Measurements from ENCODE around the gene FRY. TPM values are rescaled to one million over a fixed set of nuclear protein-coding genes. Genes with fewer than 3 reads are reported as not detected.
"Not testable (repeated sequence)": the region's sequence is repeated elsewhere in the genome, so short reads cannot be mapped to it uniquely, and the experiment has no call there.

FRY gene
- 10 to 100 TPM; 32.0 to 45.4 TPM for total RNA-seq

DNA sequence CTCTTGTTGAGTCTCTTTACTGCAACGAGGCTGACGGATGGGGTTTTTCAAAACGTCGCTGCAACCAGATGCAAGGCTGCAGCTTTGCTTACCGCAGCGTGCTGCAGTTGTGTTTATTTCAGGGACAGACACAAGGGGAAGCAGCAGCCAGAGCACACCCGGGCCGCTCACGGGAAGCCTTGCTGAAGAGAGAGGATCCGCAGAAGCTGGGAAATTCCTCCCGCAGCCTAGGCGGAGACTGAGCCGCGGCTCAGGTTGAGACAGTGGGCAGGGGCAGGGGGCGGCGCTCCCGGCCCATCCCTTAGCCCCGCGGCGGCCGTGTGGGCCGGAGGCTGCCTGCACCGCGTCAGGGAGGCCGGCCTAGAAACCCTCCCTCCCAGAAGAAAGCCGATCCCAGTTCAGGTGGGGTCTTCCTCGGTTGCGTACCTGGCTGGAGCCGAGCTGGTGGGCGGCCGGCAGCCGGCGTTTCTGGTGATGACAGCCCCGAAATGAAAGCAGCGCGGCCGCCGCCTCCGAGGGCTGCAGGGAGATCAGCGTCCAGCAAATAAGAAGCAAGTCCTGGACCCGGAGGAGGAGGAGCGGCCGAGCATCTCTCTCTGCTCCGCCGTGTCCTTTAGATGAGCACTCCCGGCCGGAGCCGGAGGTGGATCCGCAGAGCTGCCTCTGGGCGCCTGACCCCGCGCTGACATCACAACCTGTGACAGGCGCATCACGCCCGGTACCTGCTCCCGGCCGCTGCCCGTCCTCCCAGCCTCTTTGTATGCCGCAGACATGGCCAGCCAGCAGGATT lies at the start of gene FRY:
TSS of gene FRY (plus strand) at position 750 of the 790 bp plus-strand sequence. CDS start at position 772, 22 bp downstream.
- peak in 2 of 3 donors; percentile 50 for TF ChIP-seq POLR2A (IDR thresholded peaks at IDR 0.05)
- TF ChIP-seq, protein P1, sequence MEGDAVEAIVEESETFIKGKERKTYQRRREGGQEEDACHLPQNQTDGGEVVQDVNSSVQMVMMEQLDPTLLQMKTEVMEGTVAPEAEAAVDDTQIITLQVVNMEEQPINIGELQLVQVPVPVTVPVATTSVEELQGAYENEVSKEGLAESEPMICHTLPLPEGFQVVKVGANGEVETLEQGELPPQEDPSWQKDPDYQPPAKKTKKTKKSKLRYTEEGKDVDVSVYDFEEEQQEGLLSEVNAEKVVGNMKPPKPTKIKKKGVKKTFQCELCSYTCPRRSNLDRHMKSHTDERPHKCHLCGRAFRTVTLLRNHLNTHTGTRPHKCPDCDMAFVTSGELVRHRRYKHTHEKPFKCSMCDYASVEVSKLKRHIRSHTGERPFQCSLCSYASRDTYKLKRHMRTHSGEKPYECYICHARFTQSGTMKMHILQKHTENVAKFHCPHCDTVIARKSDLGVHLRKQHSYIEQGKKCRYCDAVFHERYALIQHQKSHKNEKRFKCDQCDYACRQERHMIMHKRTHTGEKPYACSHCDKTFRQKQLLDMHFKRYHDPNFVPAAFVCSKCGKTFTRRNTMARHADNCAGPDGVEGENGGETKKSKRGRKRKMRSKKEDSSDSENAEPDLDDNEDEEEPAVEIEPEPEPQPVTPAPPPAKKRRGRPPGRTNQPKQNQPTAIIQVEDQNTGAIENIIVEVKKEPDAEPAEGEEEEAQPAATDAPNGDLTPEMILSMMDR (IDR thresholded peaks at IDR 0.05): no peak
- WGBS, 2 donors: 30 to 46% methylated on average over 41 to 58 of the region's 59 CpGs
- ATAC-seq (peak; percentile 71), DNase-seq (peak; percentile 40 to 69 (median 59))
- H3K4me1 ChIP-seq: peaks cover 31% of the 10 kb centered on the region
- intact Hi-C loops (cut with DNase I): no loop called here
- peak within 1 kb of the TSS; percentile 27 to 84 (median 81) for H3K27ac ChIP-seq
- no peaks in the 10 kb centered on the region for H3K9me3 ChIP-seq
- no peaks in the 10 kb centered on the region for H3K27me3 ChIP-seq
- H3K4me3 ChIP-seq: peak within 1 kb of the TSS in 1 of 2 donors; percentile 28
- no peaks in the 10 kb centered on the region for H3K36me3 ChIP-seq (replicated peaks in 1 of 2; ENCODE audit: insufficient read depth in 1 of 2, low read depth in 2 of 2)

DNA sequence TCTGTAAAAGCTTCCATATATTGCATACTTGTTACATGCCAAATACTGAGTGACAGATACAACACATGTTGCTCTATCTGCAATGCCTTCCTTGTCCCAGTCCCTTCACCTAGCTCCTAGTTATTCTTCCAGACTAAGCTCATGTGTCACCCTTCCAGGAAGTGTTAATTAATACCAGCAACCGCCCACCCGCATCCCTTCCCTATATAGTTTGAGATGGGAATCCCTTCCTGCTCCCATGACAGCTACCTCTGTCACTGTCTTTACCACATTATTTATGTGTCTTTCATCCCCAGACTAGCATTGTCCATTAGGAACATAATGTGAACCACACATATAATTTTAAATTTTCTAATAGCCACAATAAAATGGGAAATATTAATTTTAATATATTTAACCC lies 49.5 kb upstream of the FRY start:
- H3K36me3 ChIP-seq (replicated peaks in 1 of 2; ENCODE audit: insufficient read depth in 1 of 2, low read depth in 2 of 2): no peaks in the 10 kb centered on the region
- peak overlapping the region in 1 of 4 donors; percentile 25 for H3K27ac ChIP-seq
- intact Hi-C loops (cut with DNase I): no loop called here
- WGBS, 2 donors: 93 to 95% methylated on average over 2 of the region's 2 CpGs
- H3K4me3 ChIP-seq: no peak overlapping the region
- peaks cover 26% of the 10 kb centered on the region for H3K4me1 ChIP-seq
- DNase-seq (no peak), ATAC-seq (no peak)
- no peak for TF ChIP-seq POLR2A (IDR thresholded peaks at IDR 0.05)
- H3K27me3 ChIP-seq: no peaks in the 10 kb centered on the region
- no peaks in the 10 kb centered on the region for H3K9me3 ChIP-seq

DNA sequence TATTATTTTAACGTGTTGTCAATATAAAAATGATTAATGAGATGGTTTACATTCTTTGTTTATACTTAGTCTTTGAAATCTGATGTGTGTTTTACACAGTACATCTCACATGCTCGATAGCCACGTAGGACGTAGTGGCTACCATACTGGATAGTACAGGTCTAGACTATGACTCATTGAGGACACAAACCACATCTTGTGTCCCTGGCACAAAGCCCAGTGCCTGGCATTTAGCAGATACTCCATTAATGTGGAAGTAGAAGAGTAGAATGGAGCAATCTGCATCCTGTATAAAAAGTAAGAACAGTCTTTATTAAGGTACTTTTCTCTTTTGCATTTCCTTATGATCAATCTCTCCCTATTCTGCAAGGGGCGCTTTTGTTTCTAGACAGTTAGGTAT lies 49.0 kb upstream of the FRY start:
- ATAC-seq (peak; percentile 75), DNase-seq (peak; percentile 70 to 90 (median 84))
- H3K4me3 ChIP-seq: no peak overlapping the region
- H3K27me3 ChIP-seq: no peaks in the 10 kb centered on the region
- H3K9me3 ChIP-seq: no peaks in the 10 kb centered on the region
- no peak for TF ChIP-seq POLR2A (IDR thresholded peaks at IDR 0.05)
- TF ChIP-seq, protein P1 (IDR thresholded peaks at IDR 0.05): no peak
- peak overlapping the region in 1 of 4 donors; percentile 25 for H3K27ac ChIP-seq
- peaks cover 30% of the 10 kb centered on the region for H3K4me1 ChIP-seq
- intact Hi-C loops (cut with DNase I): no loop called here
- no peaks in the 10 kb centered on the region for H3K36me3 ChIP-seq (replicated peaks in 1 of 2; ENCODE audit: insufficient read depth in 1 of 2, low read depth in 2 of 2)
- WGBS, 2 donors: 50 to 53% methylated on average over 5 of the region's 5 CpGs

DNA sequence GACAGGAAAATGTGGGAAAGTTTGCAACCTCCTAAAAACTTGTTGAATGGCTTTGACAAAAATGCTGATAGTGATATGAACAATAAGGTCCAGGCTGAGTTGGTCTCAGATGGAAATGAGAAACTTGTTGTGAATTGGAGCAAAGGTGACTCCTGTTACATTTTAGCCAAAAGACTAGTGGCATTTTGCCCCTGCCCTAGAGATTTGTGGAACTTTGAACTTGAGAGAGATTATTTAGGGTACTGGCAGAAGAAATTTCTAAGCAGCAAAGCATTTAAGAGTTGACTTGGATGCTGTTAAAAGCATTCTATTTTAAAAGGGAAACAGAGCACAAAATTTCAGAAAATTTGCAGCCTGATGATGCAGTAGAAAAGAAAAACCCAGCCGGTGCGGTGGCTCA lies 47.9 kb upstream of the FRY start:
- ATAC-seq; H3K27me3 ChIP-seq; H3K4me3 ChIP-seq; H3K36me3 ChIP-seq (replicated peaks in 1 of 2; ENCODE audit: insufficient read depth in 1 of 2, low read depth in 2 of 2); H3K9me3 ChIP-seq; H3K27ac ChIP-seq; DNase-seq; intact Hi-C loops (cut with DNase I): not testable (repeated sequence)
- H3K4me1 ChIP-seq: peaks cover 32% of the 10 kb centered on the region
- WGBS, 2 donors: 92% methylated on average over 2 of the region's 2 CpGs

DNA sequence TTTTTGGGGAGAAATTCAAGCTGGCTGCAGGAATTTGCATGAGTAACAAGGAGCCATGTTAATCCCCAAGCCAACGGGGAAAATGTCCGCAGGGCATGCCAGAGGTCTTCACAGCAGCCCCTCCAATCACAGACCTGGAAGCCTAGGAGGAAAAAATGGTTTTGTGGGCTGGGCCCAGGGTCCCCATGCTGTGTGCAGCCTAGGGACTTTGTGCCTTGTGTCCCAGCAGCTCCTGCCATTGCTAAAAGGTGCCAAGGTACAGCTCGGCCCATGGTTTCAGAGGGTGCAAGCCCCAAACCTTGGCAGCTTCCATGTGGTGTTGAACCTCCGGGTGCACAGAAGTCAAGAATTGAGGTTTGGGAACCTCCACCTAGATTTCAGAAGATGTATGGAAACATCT lies 47.2 kb upstream of the FRY start:
- H3K27me3 ChIP-seq; H3K9me3 ChIP-seq; H3K36me3 ChIP-seq (replicated peaks in 1 of 2; ENCODE audit: insufficient read depth in 1 of 2, low read depth in 2 of 2); ATAC-seq; H3K27ac ChIP-seq; DNase-seq; H3K4me3 ChIP-seq; intact Hi-C loops (cut with DNase I): not testable (repeated sequence)
- peaks cover 32% of the 10 kb centered on the region for H3K4me1 ChIP-seq
- WGBS, 2 donors: 94 to 95% methylated on average over 3 to 4 of the region's 4 CpGs

DNA sequence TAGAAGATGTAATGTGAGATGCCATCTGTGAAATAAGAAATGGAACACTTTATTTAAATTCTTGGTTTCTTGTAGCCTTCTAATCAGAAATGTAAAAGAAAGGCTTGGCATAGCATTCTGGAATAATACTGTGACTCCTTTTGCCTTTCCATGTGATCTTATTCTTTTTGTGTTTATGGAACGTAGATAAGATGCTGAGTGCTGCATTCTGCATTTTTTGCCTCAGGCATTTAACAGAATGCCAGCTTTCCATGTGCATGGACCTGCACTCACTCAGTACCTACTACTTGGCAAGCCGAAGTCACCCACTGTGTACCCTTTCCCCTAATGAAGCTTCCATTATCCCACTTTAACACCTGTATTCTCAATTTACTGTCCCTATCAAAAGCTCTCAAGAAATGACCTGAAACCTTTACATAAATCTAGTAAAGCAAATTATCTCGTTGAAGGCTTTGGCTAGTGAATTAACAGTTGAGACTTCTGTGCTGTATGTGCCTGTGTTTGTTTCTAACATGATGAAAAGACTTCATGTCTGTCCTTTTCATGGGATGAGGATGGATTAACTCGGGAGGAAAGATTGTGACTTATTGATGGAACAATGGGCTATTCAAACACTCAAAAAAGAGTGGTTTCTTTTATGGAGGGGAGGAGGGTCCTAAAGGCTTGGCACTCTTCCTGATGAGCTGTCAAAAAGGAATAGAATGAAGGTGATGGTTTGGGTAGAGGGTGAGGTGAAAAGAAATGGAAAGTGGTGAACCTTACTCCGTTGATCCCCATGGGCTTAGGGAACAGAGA lies 44.7 kb upstream of the FRY start:
- 60 to 64% methylated on average over 5 of the region's 5 CpGs for WGBS, 2 donors
- intact Hi-C loops (cut with DNase I): no loop called here
- ATAC-seq (no peak), DNase-seq (no peak)
- TF ChIP-seq, protein P1 (IDR thresholded peaks at IDR 0.05): no peak
- no peak for TF ChIP-seq POLR2A (IDR thresholded peaks at IDR 0.05)
- Histone ChIP-seq H3K27me3 (no peaks in the 10 kb centered on the region), H3K36me3 (replicated peaks in 1 of 2; ENCODE audit: insufficient read depth in 1 of 2, low read depth in 2 of 2) (no peaks in the 10 kb centered on the region), H3K4me1 (peaks cover 26% of the 10 kb centered on the region), H3K27ac (no peak overlapping the region), H3K4me3 (no peak overlapping the region), H3K9me3 (no peaks in the 10 kb centered on the region)
